Panc1 (cell line): Measurements from ENCODE around the gene TBC1D16. TPM values are rescaled to one million over a fixed set of nuclear protein-coding genes. Genes with fewer than 3 reads are reported as not detected.

Experiments used
- ATAC-seq: fragments of 200-7000 bp; cut with Tn5 transposase; 2 replicates; pipeline ENCODE4 v1.9.1; 2020; ENCODE audit warnings: mild to moderate bottlenecking, moderate library complexity
- BruUV-seq: library from RNA; stranded (reverse); fragments of 400-500 nt; replicated peaks from 2 replicates; lab custom pipeline; 2021; lab: Mats Ljungman, UMichigan
- CTCF ChIA-PET: fragments of 300-600 bp; sonication (Branson Sonifier 250); formaldehyde crosslinking; loops from one replicate; lab custom pipeline; 2022; ENCODE audit warnings: antibody characterized with exemption; lab: Charles Lee
- POLR2A ChIA-PET: fragments of 300-600 bp; sonication (Branson Sonifier 250); formaldehyde crosslinking; loops from one replicate; lab custom pipeline; 2022; ENCODE audit warnings: antibody characterized with exemption; lab: Charles Lee
- DNase-seq: peaks from one replicate; pipeline ENCODE4 v3.0.0-alpha.2; 2010; ENCODE audit warnings: low read depth, low spot score
- H3K27ac ChIP-seq: 2 replicates; pipeline ENCODE4 v1.5.1; 2011; ENCODE audit warnings: mild to moderate bottlenecking, low read length, inconsistent platforms
- H3K27me3 ChIP-seq: fragments of 200-500 bp; sonication (Bioruptor generic); 2 replicates; pipeline ENCODE4 v1.6.0; 2014; ENCODE audit warnings: low read length, inconsistent platforms; ENCODE audit not compliant: control insufficient read depth, insufficient read depth
- H3K36me3 ChIP-seq: fragments of 200-500 bp; sonication (Bioruptor generic); 2 replicates; pipeline ENCODE4 v1.5.1; 2014; ENCODE audit warnings: inconsistent platforms, mild to moderate bottlenecking, low read length, moderate library complexity; ENCODE audit not compliant: control insufficient read depth, insufficient read depth
- H3K4me1 ChIP-seq: 2 replicates; pipeline ENCODE4 v1.5.1; 2011; ENCODE audit warnings: inconsistent platforms, mild to moderate bottlenecking, low read length, moderate library complexity; ENCODE audit not compliant: control insufficient read depth, insufficient read depth
- H3K4me3 ChIP-seq, 2 experiments: 2 replicates each; pipeline ENCODE4 v1.5.1; 2011 to 2012; ENCODE audit warnings: low read depth in 2 of 2, low read length in 2 of 2, mild to moderate bottlenecking in 2 of 2, inconsistent platforms in 1 of 2, moderate library complexity in 1 of 2
- H3K9me3 ChIP-seq: fragments of 200-500 bp; sonication (Bioruptor generic); 2 replicates; pipeline ENCODE4 v1.5.1; 2014; ENCODE audit warnings: low read depth, mild to moderate bottlenecking, inconsistent platforms, low read length, moderate library complexity; ENCODE audit not compliant: control insufficient read depth, insufficient read depth
- POLR2AphosphoS5 ChIP-seq: IDR thresholded peaks from 2 replicates; pipeline ENCODE4 v1.6.1; 2012; ENCODE audit warnings: mild to moderate bottlenecking, low read depth, low read length, moderate library complexity
- SIN3A ChIP-seq: IDR thresholded peaks from 2 replicates; pipeline ENCODE4 v1.6.1; 2012; ENCODE audit warnings: low read depth, mild to moderate bottlenecking, low read length, moderate library complexity, borderline replicate concordance; ENCODE audit not compliant: insufficient read depth
- TCF7L2 ChIP-seq: IDR thresholded peaks from 2 replicates; pipeline ENCODE4 v1.6.1; 2011; ENCODE audit warnings: mild to moderate bottlenecking, low read depth, low read length, inconsistent platforms
- in situ Hi-C: cut with HindIII; loops from 2 replicates; pipeline ENCODE4 v1.10.0; 2016; ENCODE audit warnings: low sequenced_read_pairs, low pct_unique_long_range_greater_than_20kb
- intact Hi-C: fragments of 100-400 bp; cut with micrococcal nuclease; formaldehyde crosslinking; loops from one replicate; pipeline ENCODE4 v1.10.0; 2022; ENCODE audit not compliant: unreplicated experiment
- total RNA-seq: library from RNA; stranded (reverse); gene quantifications from one replicate; pipeline ENCODE4 v1.2.1, GENCODE V29; 2021; ENCODE audit not compliant: unreplicated experiment
- TF ChIP-seq, protein P1 (sequence below): fragments of 450-650 bp; IDR thresholded peaks from 2 replicates; pipeline ENCODE4 v1.5.1; 2017; ENCODE audit warnings: mild to moderate bottlenecking
- TF ChIP-seq, protein P2 (sequence below), 2 experiments: IDR thresholded peaks; 2 replicates each; pipeline ENCODE4 v1.6.1; 2011 to 2012; ENCODE audit warnings: low read depth in 2 of 2, control low read depth in 1 of 2, low read length in 1 of 2, mild to moderate bottlenecking in 1 of 2, moderate library complexity in 1 of 2; ENCODE audit not compliant: insufficient read depth in 1 of 2

TBC1D16 gene
- total RNA-seq, 1 experiment from 2014 or later = 41.6 TPM

DNA sequence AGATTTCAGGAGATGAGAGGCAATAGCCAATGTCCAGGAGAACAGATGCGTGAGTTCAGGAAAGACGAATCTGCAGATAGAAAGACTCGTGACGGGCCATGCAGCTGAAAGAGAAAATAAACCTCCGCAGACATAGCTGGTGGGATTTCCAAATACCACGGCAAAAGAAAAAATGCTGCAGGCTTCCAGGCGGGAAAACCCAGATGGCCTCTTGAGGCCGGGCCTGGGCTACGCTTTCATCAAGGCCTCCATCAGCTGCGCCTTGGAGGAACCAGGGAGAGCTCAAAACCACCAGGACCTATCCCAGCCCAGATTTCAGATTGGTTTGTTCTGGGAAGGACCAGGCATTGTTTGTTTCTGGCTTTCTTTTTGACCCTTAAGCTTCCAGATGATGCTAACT, 17.4 kb upstream of the TBC1D16 start:
- H3K36me3 ChIP-seq = no peaks in the 10 kb centered on the region
- no peaks in the 10 kb centered on the region for H3K27me3 ChIP-seq
- ATAC-seq (no peak), DNase-seq (no peak)
- no peak overlapping the region for H3K4me3 ChIP-seq
- H3K9me3 ChIP-seq = no peaks in the 10 kb centered on the region
- peaks cover 16% of the 10 kb centered on the region for H3K4me1 ChIP-seq
- ChIA-PET POLR2A (no interaction called here), CTCF (no interaction called here)
- H3K27ac ChIP-seq = peak overlapping the region; percentile 6; the same call in 1 of the 2 replicates
- in situ Hi-C loops = no loop called here
- intact Hi-C loops = no loop called here
- TF ChIP-seq, protein P1, sequence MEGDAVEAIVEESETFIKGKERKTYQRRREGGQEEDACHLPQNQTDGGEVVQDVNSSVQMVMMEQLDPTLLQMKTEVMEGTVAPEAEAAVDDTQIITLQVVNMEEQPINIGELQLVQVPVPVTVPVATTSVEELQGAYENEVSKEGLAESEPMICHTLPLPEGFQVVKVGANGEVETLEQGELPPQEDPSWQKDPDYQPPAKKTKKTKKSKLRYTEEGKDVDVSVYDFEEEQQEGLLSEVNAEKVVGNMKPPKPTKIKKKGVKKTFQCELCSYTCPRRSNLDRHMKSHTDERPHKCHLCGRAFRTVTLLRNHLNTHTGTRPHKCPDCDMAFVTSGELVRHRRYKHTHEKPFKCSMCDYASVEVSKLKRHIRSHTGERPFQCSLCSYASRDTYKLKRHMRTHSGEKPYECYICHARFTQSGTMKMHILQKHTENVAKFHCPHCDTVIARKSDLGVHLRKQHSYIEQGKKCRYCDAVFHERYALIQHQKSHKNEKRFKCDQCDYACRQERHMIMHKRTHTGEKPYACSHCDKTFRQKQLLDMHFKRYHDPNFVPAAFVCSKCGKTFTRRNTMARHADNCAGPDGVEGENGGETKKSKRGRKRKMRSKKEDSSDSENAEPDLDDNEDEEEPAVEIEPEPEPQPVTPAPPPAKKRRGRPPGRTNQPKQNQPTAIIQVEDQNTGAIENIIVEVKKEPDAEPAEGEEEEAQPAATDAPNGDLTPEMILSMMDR = no peak
- TF ChIP-seq POLR2AphosphoS5 = no peak
- TF ChIP-seq SIN3A = no peak
- TF ChIP-seq TCF7L2 = no peak
- TF ChIP-seq, protein P2, sequence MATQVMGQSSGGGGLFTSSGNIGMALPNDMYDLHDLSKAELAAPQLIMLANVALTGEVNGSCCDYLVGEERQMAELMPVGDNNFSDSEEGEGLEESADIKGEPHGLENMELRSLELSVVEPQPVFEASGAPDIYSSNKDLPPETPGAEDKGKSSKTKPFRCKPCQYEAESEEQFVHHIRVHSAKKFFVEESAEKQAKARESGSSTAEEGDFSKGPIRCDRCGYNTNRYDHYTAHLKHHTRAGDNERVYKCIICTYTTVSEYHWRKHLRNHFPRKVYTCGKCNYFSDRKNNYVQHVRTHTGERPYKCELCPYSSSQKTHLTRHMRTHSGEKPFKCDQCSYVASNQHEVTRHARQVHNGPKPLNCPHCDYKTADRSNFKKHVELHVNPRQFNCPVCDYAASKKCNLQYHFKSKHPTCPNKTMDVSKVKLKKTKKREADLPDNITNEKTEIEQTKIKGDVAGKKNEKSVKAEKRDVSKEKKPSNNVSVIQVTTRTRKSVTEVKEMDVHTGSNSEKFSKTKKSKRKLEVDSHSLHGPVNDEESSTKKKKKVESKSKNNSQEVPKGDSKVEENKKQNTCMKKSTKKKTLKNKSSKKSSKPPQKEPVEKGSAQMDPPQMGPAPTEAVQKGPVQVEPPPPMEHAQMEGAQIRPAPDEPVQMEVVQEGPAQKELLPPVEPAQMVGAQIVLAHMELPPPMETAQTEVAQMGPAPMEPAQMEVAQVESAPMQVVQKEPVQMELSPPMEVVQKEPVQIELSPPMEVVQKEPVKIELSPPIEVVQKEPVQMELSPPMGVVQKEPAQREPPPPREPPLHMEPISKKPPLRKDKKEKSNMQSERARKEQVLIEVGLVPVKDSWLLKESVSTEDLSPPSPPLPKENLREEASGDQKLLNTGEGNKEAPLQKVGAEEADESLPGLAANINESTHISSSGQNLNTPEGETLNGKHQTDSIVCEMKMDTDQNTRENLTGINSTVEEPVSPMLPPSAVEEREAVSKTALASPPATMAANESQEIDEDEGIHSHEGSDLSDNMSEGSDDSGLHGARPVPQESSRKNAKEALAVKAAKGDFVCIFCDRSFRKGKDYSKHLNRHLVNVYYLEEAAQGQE (IDR thresholded peaks at IDR 0.05; ENCODE audit: insufficient read depth in 1 of 2, low read depth in 2 of 2, low read length in 1 of 2) = no peak
- TSS peak; percentile 51 for BruUV-seq

DNA sequence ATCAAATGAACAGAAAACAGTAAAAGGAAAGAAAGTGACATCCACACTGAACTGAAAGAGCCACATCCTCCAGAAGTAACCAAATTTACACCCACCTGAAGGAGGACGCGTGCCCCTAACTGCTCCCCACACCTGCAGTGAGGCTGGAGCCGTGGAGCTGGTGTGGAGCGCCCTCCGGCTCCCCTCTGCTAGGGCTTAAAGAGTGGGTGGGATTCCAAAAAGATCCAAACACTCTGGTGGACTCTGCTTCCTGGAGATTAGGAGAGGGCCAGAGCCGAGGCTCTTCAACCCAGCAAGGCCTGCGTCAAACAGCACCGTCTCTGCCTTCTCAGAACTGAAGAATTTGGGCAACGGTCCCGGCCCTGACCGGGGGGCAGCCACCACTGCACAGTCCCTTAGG, 16.0 kb upstream of the TBC1D16 start:
- ChIA-PET CTCF (no interaction called here), POLR2A (no interaction called here)
- TF ChIP-seq SIN3A (no peak), POLR2AphosphoS5 (no peak), TCF7L2 (no peak)
- TF ChIP-seq, protein P1 = no peak
- TF ChIP-seq, protein P2 (IDR thresholded peaks at IDR 0.05; ENCODE audit: insufficient read depth in 1 of 2, low read depth in 2 of 2, low read length in 1 of 2) = no peak
- Histone ChIP-seq H3K27me3 (no peaks in the 10 kb centered on the region), H3K36me3 (no peaks in the 10 kb centered on the region), H3K4me3 (no peak overlapping the region), H3K9me3 (no peaks in the 10 kb centered on the region), H3K27ac (no peak overlapping the region), H3K4me1 (peaks cover 16% of the 10 kb centered on the region)
- in situ Hi-C loops = no loop called here
- DNase-seq (no peak), ATAC-seq (no peak)
- intact Hi-C loops = no loop called here
- no TSS peak for BruUV-seq
